ENCODE results near the gene MIS12.

The MIS12 gene

GRCh38 chr17:5535436-5535835, 49.1 kb downstream of the MIS12 start:
- no peak for DNase-seq (ENCODE audit: low spot score)

DNA sequence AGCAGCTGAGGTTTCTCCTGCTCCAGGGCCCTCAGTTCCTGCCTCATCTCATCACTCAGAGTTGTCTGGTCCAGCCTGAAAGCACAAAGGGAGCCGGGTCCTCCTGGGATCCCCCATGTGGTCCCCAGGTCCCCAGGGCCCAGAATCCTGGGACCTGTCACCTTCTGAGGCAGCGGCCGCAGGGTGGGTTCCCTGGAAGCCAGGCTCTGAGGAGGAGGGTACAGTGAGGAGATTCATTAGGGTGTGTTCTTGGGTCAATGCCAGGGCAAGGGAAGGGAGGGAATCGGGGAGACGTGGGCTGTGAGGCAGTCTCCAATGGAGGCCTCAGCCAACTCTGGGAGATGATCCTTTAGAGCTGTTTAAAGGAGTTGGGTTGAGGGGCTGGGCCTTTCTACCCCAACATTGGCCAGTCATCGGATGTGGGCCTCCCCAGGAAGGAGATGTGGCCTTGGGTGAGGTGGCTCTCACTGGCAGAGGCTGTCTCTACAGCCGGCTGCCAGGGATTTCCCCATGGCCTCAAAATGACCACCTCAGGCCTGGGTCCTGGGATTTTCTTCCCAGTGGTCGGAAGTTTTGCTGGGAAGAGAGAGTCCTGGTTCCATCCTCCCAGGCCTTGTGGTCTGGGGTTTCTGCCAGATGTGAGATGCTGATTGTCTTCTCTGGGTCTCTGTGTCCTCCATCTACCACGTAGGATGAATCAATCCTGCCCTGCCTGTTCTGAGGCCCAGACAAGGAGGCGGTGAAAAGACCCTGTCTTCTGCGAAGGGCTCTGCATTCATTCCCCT, 50.7 kb downstream of the MIS12 start:
- no peak for DNase-seq (ENCODE audit: low spot score)

DNA sequence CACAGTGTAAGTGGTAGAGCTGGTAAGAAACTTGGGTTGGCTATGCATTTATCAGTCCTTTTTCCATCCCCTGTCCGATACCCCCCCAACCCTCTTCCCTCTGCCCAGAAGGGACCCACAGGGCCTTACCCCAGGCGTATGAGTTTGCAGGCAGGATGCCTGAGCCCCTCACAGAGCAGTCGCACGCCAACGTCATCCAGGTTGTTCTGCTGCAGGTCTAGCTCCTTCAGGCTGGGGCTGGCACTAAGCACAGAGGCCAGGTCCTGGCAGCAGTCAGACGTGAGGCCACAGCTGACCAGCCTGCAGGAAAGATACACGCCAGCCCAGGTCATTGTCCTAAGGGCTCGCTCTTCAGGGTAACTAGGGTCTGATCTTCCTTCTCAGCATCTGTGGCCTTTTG, 52.9 kb downstream of the MIS12 start:
- DNase-seq (ENCODE audit: low spot score): no peak

GRCh38 chr17:5540321-5540720, 54.0 kb downstream of the MIS12 start:
- DNase-seq (ENCODE audit: low spot score): no peak
